Gastroesophageal sphincter (tissue), 3 donors: ENCODE data around the gene PRUNE1.

Experiments used
- EP300 ChIP-seq: sonication (generic); formaldehyde crosslinking; IDR thresholded peaks from one replicate; pipeline ENCODE4 v1.6.1; 2017; ENCODE audit warnings: antibody characterized with exemption, mild to moderate bottlenecking
- POLR2A ChIP-seq, 2 donors: fragments of 450-650 bp; IDR thresholded peaks; one replicate each; pipeline ENCODE4 v1.6.1; 2017; ENCODE audit warnings: antibody characterized with exemption in 2 of 2, mild to moderate bottlenecking in 2 of 2, moderate library complexity in 1 of 2
- POLR2AphosphoS5 ChIP-seq: sonication (generic); formaldehyde crosslinking; IDR thresholded peaks from one replicate; pipeline ENCODE4 v1.6.1; 2017; ENCODE audit warnings: antibody characterized with exemption
- TF ChIP-seq, protein P1 (sequence below), 4 experiments: fragments of 200-600 bp in 2 of 4; fragments of 450-650 bp in 2 of 4; sonication (generic) in 1 of 4; IDR thresholded peaks; one replicate each; pipeline ENCODE4 v1.5.1; 2017 to 2019; ENCODE audit warnings: antibody characterized with exemption in 4 of 4, mild to moderate bottlenecking in 2 of 4, moderate library complexity in 2 of 4

DNA sequence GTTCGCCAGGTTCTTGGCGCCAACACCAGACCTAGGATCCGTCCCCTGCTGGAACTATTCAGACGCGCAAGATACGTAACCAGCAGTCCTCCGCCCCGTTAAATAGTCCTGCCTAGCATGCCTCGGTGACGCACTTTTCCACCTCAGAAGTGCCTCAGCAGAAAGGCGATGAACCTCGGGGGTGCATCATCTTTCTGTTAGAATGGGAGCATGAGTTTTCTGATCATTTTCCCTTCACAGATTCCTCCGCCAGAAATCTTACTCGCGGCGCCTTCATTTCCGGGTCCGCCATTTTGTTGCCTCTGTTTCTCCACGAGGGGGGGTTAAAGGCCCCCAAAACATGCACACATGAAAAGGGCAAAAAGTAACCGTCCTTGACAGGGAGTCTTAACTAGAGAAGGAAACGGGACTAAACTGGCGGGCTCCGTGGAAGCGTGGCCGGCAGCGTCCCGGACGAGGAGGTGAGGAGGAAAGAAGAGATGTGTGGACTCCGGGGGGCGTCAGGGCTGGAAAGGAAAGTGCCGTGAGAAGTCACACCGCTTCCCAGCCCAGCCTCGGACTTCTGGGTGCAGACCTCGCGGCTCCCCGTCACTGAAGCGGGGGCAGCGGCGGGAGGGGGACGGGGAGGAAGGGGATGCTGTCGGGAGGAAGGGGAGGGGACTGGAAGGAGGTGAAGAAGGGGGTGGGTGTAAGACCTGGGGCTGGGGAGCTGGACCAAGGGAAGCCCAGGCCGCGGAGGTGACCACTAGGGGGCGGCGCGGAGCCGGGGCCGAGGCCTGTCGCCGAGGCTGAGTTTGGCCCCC lies 62.4 kb downstream of the PRUNE1 start, which contains the start of gene GABPB2:
- TF ChIP-seq, protein P1, sequence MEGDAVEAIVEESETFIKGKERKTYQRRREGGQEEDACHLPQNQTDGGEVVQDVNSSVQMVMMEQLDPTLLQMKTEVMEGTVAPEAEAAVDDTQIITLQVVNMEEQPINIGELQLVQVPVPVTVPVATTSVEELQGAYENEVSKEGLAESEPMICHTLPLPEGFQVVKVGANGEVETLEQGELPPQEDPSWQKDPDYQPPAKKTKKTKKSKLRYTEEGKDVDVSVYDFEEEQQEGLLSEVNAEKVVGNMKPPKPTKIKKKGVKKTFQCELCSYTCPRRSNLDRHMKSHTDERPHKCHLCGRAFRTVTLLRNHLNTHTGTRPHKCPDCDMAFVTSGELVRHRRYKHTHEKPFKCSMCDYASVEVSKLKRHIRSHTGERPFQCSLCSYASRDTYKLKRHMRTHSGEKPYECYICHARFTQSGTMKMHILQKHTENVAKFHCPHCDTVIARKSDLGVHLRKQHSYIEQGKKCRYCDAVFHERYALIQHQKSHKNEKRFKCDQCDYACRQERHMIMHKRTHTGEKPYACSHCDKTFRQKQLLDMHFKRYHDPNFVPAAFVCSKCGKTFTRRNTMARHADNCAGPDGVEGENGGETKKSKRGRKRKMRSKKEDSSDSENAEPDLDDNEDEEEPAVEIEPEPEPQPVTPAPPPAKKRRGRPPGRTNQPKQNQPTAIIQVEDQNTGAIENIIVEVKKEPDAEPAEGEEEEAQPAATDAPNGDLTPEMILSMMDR (IDR thresholded peaks at IDR 0.05), result peak; percentile 74 to 96 (median 88)
- peak; percentile 47 to 51 for TF ChIP-seq POLR2A (IDR thresholded peaks at IDR 0.05)
- peak; percentile 20 for TF ChIP-seq EP300
- TF ChIP-seq POLR2AphosphoS5, result peak; percentile 81
